OCI-M1 (cell line): Measurements from ENCODE around the gene IFT81.
"Not testable (repeated sequence)": the region's sequence is repeated elsewhere in the genome, so short reads cannot be mapped to it uniquely, and the experiment has no call there.

ENCODE experiments used
- DNase-seq: peaks from one replicate; lab custom pipeline; 2025; lab: John Stamatoyannopoulos, UW

IFT81 gene

GRCh38 chr12:110124269-110124995 lies at the start of gene IFT81:
Gene IFT81, plus strand, starts transcription at chr12:110124357. Its CDS starts 3,024 bp downstream, at chr12:110127381.
- DNase-seq = peak; percentile 91

- no peak for DNase-seq
These were observed 48.3 kb upstream of the IFT81 start for GRCh38 chr12:110075880-110076279.

- DNase-seq = no peak
These were observed 46.4 kb upstream of the IFT81 start for GRCh38 chr12:110077800-110078199.

- DNase-seq = peak; percentile 99
These were observed 44.4 kb upstream of the IFT81 start for GRCh38 chr12:110079477-110080400.

- no peak for DNase-seq
These were observed 43.7 kb upstream of the IFT81 start for GRCh38 chr12:110080410-110080809.

- no peak for DNase-seq
These were observed 39.7 kb upstream of the IFT81 start for GRCh38 chr12:110084314-110085015.

GRCh38 chr12:110088216-110088615 lies 35.9 kb upstream of the IFT81 start:
- not testable (repeated sequence) for DNase-seq

GRCh38 chr12:110088936-110089335 lies 35.2 kb upstream of the IFT81 start:
- peak; percentile 27 for DNase-seq

GRCh38 chr12:110090266-110091135 lies 33.7 kb upstream of the IFT81 start:
- DNase-seq = no peak

- no peak for DNase-seq
These were observed 32.9 kb upstream of the IFT81 start for GRCh38 chr12:110091136-110091711.

GRCh38 chr12:110093631-110094311 lies 30.4 kb upstream of the IFT81 start:
- peak; percentile 82 for DNase-seq

- DNase-seq = peak; percentile 91
These were observed 23.7 kb upstream of the IFT81 start for GRCh38 chr12:110100315-110100970.

GRCh38 chr12:110102255-110102654 lies 21.9 kb upstream of the IFT81 start:
- peak; percentile 98 for DNase-seq

GRCh38 chr12:110104188-110105094 lies 19.7 kb upstream of the IFT81 start:
- no peak for DNase-seq

GRCh38 chr12:110105159-110105558 lies 19.0 kb upstream of the IFT81 start:
- no peak for DNase-seq

- no peak for DNase-seq
These were observed 18.2 kb upstream of the IFT81 start for GRCh38 chr12:110105986-110106385.

- no peak for DNase-seq
These were observed 16.5 kb upstream of the IFT81 start for GRCh38 chr12:110107369-110108281.
